Activated B cell treated with CpG ODN at 0.5 μM for 24 hours (primary cell): ENCODE results near the gene DLGAP1. TPM values are rescaled to one million over a fixed set of nuclear protein-coding genes. Genes with fewer than 3 reads are reported as not detected.

Source experiments
- ATAC-seq: fragments of 200-7000 bp; cut with Tn5 transposase; one replicate; pipeline ENCODE4 v1.10.0; 2021; ENCODE audit warnings: low read depth, mild to moderate bottlenecking, moderate library complexity
- CTCF ChIA-PET: fragments of 350-600 bp; sonication (Branson Sonifier 250); formaldehyde crosslinking; loops from one replicate; lab custom pipeline; 2021; ENCODE audit warnings: antibody characterized with exemption; lab: Charles Lee
- POLR2A ChIA-PET: fragments of 350-600 bp; sonication (Branson Sonifier 250); formaldehyde crosslinking; loops from one replicate; lab custom pipeline; 2021; ENCODE audit warnings: antibody characterized with exemption; lab: Charles Lee
- DNase-seq: peaks from one replicate; pipeline ENCODE4 v3.0.0; 2022
- H3K27ac Mint-ChIP-seq: one replicate; pipeline ENCODE4 v1.8.0; 2020; ENCODE audit warnings: mixed read lengths
- H3K27me3 Mint-ChIP-seq: one replicate; pipeline ENCODE4 v1.8.0; 2021; ENCODE audit warnings: mixed read lengths
- H3K36me3 Mint-ChIP-seq: one replicate; pipeline ENCODE4 v1.8.0; 2021; ENCODE audit warnings: low read depth, mixed read lengths
- H3K4me1 Mint-ChIP-seq: one replicate; pipeline ENCODE4 v1.8.0; 2021; ENCODE audit warnings: mixed read lengths
- H3K4me3 Mint-ChIP-seq: one replicate; pipeline ENCODE4 v1.8.0; 2020; ENCODE audit warnings: mild to moderate bottlenecking, mixed read lengths
- H3K9me3 Mint-ChIP-seq: one replicate; pipeline ENCODE4 v1.8.0; 2020; ENCODE audit warnings: mixed read lengths
- intact Hi-C: fragments of 100-400 bp; cut with micrococcal nuclease; formaldehyde crosslinking; loops from one replicate; pipeline ENCODE4 v1.15.1; 2024
- total RNA-seq: library from RNA; stranded (reverse); gene quantifications from 2 replicates; pipeline ENCODE4 v1.2.3, GENCODE V29; 2022
- TF ChIP-seq, protein P1 (sequence below): fragments of 200-600 bp; IDR thresholded peaks from one replicate; pipeline ENCODE4 v1.8.0; 2022; ENCODE audit warnings: antibody characterized with exemption, mild to moderate bottlenecking

Gene DLGAP1
- total RNA-seq, 1 donor from 2014 or later: 0.18 TPM

DNA sequence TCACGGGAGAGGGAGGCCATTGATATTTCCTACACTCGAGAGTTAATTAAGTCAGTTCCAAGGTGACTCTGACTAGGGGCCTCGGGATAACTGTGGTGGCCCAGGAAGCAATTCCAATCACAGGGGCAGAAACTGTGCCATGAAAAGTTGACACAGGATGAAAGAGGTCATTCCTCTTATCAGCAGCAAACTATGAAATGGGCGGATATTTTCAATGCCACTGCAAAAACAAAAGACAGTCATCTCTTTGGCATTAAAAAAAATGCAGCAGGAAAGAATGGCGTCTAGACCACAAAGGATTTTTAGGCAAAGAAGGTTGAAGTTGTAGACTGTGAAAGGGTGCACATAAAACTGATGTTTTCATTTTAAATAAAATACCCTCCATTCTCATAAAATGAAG lies 955.1 kb downstream of the DLGAP1 start:
- Mint-ChIP-seq H3K27me3 (peaks cover 14% of the 10 kb centered on the region), H3K27ac (no peak overlapping the region), H3K36me3 (no peaks in the 10 kb centered on the region), H3K9me3 (no peaks in the 10 kb centered on the region), H3K4me3 (peak overlapping the region; percentile 80), H3K4me1 (peaks cover 21% of the 10 kb centered on the region)
- ChIA-PET CTCF (interaction anchor here (1.0 kb wide), 1 partner anchor 86 kb away, joined by 3 read pairs; no protein-coding TSS in a partner anchor), POLR2A (interaction anchor here (1.0 to 3.5 kb wide), 4 partner anchors 52 to 102 kb away, joined by 3 to 24 read pairs (median 10); no protein-coding TSS in a partner anchor)
- intact Hi-C loops: loop anchor here (1.0 kb wide), 1 partner anchor 37 kb away; no protein-coding TSS in a partner anchor
- TF ChIP-seq, protein P1, sequence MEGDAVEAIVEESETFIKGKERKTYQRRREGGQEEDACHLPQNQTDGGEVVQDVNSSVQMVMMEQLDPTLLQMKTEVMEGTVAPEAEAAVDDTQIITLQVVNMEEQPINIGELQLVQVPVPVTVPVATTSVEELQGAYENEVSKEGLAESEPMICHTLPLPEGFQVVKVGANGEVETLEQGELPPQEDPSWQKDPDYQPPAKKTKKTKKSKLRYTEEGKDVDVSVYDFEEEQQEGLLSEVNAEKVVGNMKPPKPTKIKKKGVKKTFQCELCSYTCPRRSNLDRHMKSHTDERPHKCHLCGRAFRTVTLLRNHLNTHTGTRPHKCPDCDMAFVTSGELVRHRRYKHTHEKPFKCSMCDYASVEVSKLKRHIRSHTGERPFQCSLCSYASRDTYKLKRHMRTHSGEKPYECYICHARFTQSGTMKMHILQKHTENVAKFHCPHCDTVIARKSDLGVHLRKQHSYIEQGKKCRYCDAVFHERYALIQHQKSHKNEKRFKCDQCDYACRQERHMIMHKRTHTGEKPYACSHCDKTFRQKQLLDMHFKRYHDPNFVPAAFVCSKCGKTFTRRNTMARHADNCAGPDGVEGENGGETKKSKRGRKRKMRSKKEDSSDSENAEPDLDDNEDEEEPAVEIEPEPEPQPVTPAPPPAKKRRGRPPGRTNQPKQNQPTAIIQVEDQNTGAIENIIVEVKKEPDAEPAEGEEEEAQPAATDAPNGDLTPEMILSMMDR: no peak
- ATAC-seq (no peak), DNase-seq (no peak)

DNA sequence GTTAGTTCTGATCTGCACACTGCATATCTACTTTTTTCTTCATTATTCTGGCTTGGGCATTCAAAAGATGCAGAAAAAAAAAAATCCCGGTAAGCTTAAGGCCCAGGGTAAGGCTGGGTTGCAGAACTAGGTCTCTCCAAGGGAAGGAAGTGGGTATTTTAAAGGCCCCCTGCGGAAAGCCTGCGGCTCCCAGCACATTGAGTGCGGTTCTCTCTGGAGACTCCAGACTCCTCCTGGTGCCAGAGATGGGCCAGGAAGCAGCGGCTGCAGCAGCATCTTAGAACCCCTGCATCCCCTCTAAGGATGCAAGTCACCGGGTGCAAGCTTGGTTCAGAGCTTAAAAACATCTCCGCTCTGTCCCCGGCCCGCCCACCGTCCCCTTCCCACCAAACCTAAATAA lies 955.6 kb downstream of the DLGAP1 start:
- DNase-seq (no peak), ATAC-seq (peak; percentile 11)
- POLR2A ChIA-PET: interaction anchor here (1.0 to 3.5 kb wide), 5 partner anchors 52 to 220 kb away, joined by 3 to 24 read pairs (median 5); no protein-coding TSS in a partner anchor
- peak overlapping the region; percentile 80 for H3K4me3 Mint-ChIP-seq
- intact Hi-C loops: loop anchor here (2.0 to 5.0 kb wide), 3 partner anchors 17 to 97 kb away; no protein-coding TSS in a partner anchor
- CTCF ChIA-PET: interaction anchor here (0.9 to 1.0 kb wide), 2 partner anchors 87 to 220 kb away, joined by 3 read pairs; no protein-coding TSS in a partner anchor
- H3K36me3 Mint-ChIP-seq: no peaks in the 10 kb centered on the region
- TF ChIP-seq, protein P1: no peak
- H3K27me3 Mint-ChIP-seq: peaks cover 14% of the 10 kb centered on the region
- H3K9me3 Mint-ChIP-seq: no peaks in the 10 kb centered on the region
- peak overlapping the region; percentile 30 for H3K27ac Mint-ChIP-seq
- H3K4me1 Mint-ChIP-seq: peaks cover 26% of the 10 kb centered on the region

DNA sequence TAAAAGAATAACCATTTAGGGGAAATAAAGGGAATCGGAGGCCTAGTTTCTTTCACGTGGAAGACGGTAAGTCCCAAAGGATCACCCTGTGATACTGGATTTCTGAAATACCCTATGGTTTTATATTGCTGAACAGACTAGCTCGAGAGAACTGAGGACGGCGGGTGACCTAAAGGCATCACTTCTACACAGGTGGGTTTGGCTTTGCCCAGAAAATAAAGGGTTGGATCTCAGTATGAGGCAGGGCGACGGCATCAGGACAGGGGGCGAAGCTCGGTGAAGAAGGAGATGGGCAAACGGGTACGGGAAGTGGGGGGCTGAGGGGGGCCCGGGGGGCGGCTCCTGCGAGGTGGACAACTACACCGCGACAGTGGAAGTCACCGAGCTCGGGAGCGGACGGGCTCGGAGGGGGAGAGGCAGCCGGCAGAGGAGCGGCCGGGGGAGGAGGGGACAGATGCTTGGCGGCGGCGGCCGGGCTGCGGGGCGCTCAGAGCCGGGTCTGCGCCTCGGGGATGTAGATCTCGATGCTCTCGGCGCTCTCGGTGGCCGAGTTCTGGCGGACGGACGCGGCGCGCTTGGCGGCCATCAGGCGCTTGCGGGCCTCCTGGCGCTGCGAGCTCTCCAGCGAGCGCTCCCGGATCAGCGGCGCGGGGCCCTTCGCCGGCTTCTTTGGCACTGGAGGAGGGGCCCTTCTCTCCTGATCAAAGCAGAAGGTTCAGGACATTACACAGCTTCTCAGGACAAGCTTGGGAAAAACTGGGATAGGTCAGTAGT lies 956.2 kb downstream of the DLGAP1 start:
- peak overlapping the region; percentile 80 for H3K4me3 Mint-ChIP-seq
- POLR2A ChIA-PET: interaction anchor here (0.5 to 3.5 kb wide), 7 partner anchors 33 to 220 kb away, joined by 3 to 24 read pairs (median 4); no protein-coding TSS in a partner anchor
- CTCF ChIA-PET: interaction anchor here (0.9 to 1.0 kb wide), 2 partner anchors 87 to 220 kb away, joined by 3 read pairs; no protein-coding TSS in a partner anchor

DNA sequence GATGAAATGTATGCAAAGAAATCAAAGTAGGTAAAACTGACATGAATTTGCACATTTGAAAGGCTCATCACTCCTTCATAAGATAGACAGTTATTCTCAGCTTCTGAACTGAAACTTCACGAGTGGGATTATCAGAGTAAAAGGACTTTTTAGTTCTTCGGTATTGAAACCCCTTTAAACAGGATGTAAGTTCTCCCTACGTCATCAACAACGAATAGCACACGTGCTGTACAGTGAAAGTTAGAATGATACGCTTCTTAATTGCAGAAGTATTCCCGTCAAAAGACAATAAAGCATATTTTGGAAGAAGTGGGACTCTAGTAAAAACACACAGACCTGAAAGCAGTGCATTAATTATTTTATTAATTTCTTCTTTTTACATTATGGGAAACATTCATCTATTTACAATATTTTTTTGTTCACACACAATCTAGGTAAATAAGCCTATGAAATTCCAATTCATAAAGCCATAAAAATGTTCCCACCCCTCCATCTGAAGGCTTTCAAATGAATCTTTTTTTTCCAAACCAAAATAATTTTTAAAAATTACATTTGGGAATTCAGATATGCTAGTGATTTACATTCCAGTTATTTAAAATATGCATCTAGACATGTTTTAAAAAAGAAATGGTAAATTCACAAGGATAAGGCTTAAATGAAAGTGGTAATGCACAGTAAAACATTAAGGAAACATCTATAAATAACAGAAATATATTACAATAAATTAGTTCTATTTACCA lies 959.2 kb downstream of the DLGAP1 start:
- TF ChIP-seq, protein P1: no peak
- intact Hi-C loops: loop anchor here (2.0 to 5.0 kb wide), 2 partner anchors 45 to 94 kb away; partner anchors contain the start of gene TGIF1
- Mint-ChIP-seq H3K4me1 (peaks cover 49% of the 10 kb centered on the region), H3K27ac (peak overlapping the region; percentile 75), H3K9me3 (no peaks in the 10 kb centered on the region), H3K4me3 (peak overlapping the region; percentile 48), H3K27me3 (peaks cover 14% of the 10 kb centered on the region), H3K36me3 (no peaks in the 10 kb centered on the region)
- DNase-seq: no peak
- ATAC-seq: peak; percentile 49
- POLR2A ChIA-PET: interaction anchor here (0.9 to 1.3 kb wide), 5 partner anchors 17 to 90 kb away, joined by 3 to 5 read pairs (median 3); no protein-coding TSS in a partner anchor
- CTCF ChIA-PET: interaction anchor here (1.2 kb wide), 1 partner anchor 41 kb away, joined by 3 read pairs; no protein-coding TSS in a partner anchor

More for the DNA sequence above, 956.2 kb downstream of the DLGAP1 start:
- Mint-ChIP-seq H3K27ac (peak overlapping the region; percentile 25), H3K4me1 (peaks cover 32% of the 10 kb centered on the region), H3K9me3 (no peaks in the 10 kb centered on the region), H3K27me3 (peaks cover 14% of the 10 kb centered on the region), H3K36me3 (no peaks in the 10 kb centered on the region)
- peak; percentile 70 for ATAC-seq
- intact Hi-C loops: loop anchor here (2.0 to 5.0 kb wide), 3 partner anchors 16 to 97 kb away; no protein-coding TSS in a partner anchor
- DNase-seq: peak; percentile 33
- TF ChIP-seq, protein P1: no peak
